ENCODE measurements around the gene CCL3. TPM values are rescaled to one million over a fixed set of nuclear protein-coding genes. Genes with fewer than 3 reads are reported as not detected.
"Not testable (repeated sequence)": the region's sequence is repeated elsewhere in the genome, so short reads cannot be mapped to it uniquely, and the experiment has no call there.

CCL3 gene
- total RNA-seq, 2 experiments from 2014 or later, result 230 to 253 TPM

GRCh38 chr17:36086791-36087190, 3.2 kb downstream of the CCL3 start:
- ChIA-PET CTCF (interaction anchor here (1.1 to 2.4 kb wide), 5 partner anchors 14 to 118 kb away, joined by 3 to 14 read pairs (median 4); no protein-coding TSS in a partner anchor), POLR2A (interaction anchor here (0.6 to 2.1 kb wide), 4 partner anchors 12 to 143 kb away, joined by 3 to 7 read pairs (median 3); no protein-coding TSS in a partner anchor)
- ATAC-seq, result no peak
- Mint-ChIP-seq H3K27ac (no peak overlapping the region), H3K27me3 (no peaks in the 10 kb centered on the region), H3K9me3 (no peaks in the 10 kb centered on the region), H3K4me1 (ENCODE audit: low read depth) (peaks cover 73% of the 10 kb centered on the region), H3K4me3 (no peak overlapping the region), H3K36me3 (ENCODE audit: low read depth) (peaks cover 7% of the 10 kb centered on the region)
- DNase-seq, result no peak
- intact Hi-C loops (cut with micrococcal nuclease), result no loop called here
- no peak for TF ChIP-seq CTCF (IDR thresholded peaks at IDR 0.05)

- ATAC-seq, result no peak
- no peaks in the 10 kb centered on the region for H3K9me3 Mint-ChIP-seq
- peaks cover 70% of the 10 kb centered on the region for H3K4me1 Mint-ChIP-seq (ENCODE audit: low read depth)
- CTCF ChIA-PET, result interaction anchor here (1.1 to 2.4 kb wide), 6 partner anchors 10 to 117 kb away, joined by 3 to 14 read pairs (median 4); no protein-coding TSS in a partner anchor
- DNase-seq, result no peak
- POLR2A ChIA-PET, result interaction anchor here (0.6 to 2.1 kb wide), 6 partner anchors 11 to 44 kb away, joined by 3 to 7 read pairs (median 3); no protein-coding TSS in a partner anchor
- H3K27me3 Mint-ChIP-seq, result no peaks in the 10 kb centered on the region
- intact Hi-C loops (cut with micrococcal nuclease), result no loop called here
- H3K27ac Mint-ChIP-seq, result peak overlapping the region; percentile 31
- peaks cover 7% of the 10 kb centered on the region for H3K36me3 Mint-ChIP-seq (ENCODE audit: low read depth)
- peak overlapping the region; percentile 35 for H3K4me3 Mint-ChIP-seq
- no peak for TF ChIP-seq CTCF (IDR thresholded peaks at IDR 0.05)
These were observed 4.2 kb downstream of the CCL3 start for GRCh38 chr17:36085765-36086164.

GRCh38 chr17:36083691-36084090, 6.3 kb downstream of the CCL3 start:
- H3K36me3 Mint-ChIP-seq (ENCODE audit: low read depth); H3K27me3 Mint-ChIP-seq; ATAC-seq; DNase-seq; CTCF ChIA-PET; H3K9me3 Mint-ChIP-seq; H3K4me3 Mint-ChIP-seq; intact Hi-C loops (cut with micrococcal nuclease): not testable (repeated sequence)
- H3K4me1 Mint-ChIP-seq (ENCODE audit: low read depth), result peaks cover 49% of the 10 kb centered on the region
- POLR2A ChIA-PET, result interaction anchor here (1.2 kb wide), 1 partner anchor 9 kb away, joined by 3 read pairs; no protein-coding TSS in a partner anchor
- peak overlapping the region; percentile 39 for H3K27ac Mint-ChIP-seq

GRCh38 chr17:36082482-36083120, 7.3 kb downstream of the CCL3 start:
- H3K36me3 Mint-ChIP-seq (ENCODE audit: low read depth); H3K9me3 Mint-ChIP-seq; H3K27me3 Mint-ChIP-seq; intact Hi-C loops (cut with micrococcal nuclease): not testable (repeated sequence)
- Mint-ChIP-seq H3K4me1 (ENCODE audit: low read depth) (peaks cover 47% of the 10 kb centered on the region), H3K4me3 (peak overlapping the region; percentile 52), H3K27ac (peak overlapping the region; percentile 89)
- ATAC-seq (peak; percentile 82), DNase-seq (peak; percentile 86)
- POLR2A ChIA-PET, result interaction anchor here (1.2 to 2.7 kb wide), 2 partner anchors 8 to 10 kb away, joined by 3 to 10 read pairs; no protein-coding TSS in a partner anchor
- CTCF ChIA-PET, result interaction anchor here (0.8 to 1.6 kb wide), 2 partner anchors 9 to 113 kb away, joined by 4 to 15 read pairs; no protein-coding TSS in a partner anchor

GRCh38 chr17:36081681-36082471, 8.1 kb downstream of the CCL3 start:
- H3K36me3 Mint-ChIP-seq (ENCODE audit: low read depth); H3K27me3 Mint-ChIP-seq; intact Hi-C loops (cut with micrococcal nuclease); H3K9me3 Mint-ChIP-seq: not testable (repeated sequence)
- Mint-ChIP-seq H3K4me1 (ENCODE audit: low read depth) (peaks cover 47% of the 10 kb centered on the region), H3K4me3 (peak overlapping the region; percentile 52), H3K27ac (peak overlapping the region; percentile 89)
- ATAC-seq (peak; percentile 41), DNase-seq (peak; percentile 45)
- CTCF ChIA-PET, result interaction anchor here (1.0 to 1.6 kb wide), 2 partner anchors 9 kb away, joined by 4 to 15 read pairs; no protein-coding TSS in a partner anchor
- POLR2A ChIA-PET, result interaction anchor here (2.7 kb wide), 1 partner anchor 9 kb away, joined by 10 read pairs; no protein-coding TSS in a partner anchor

GRCh38 chr17:36074365-36074764, 15.6 kb downstream of the CCL3 start:
- DNase-seq (no peak), ATAC-seq (peak; percentile 65)
- peaks cover 47% of the 10 kb centered on the region for H3K4me1 Mint-ChIP-seq (ENCODE audit: low read depth)
- peaks cover 2% of the 10 kb centered on the region for H3K27me3 Mint-ChIP-seq
- ChIA-PET POLR2A (interaction anchor here (0.6 to 4.6 kb wide), 5 partner anchors 9 to 18 kb away, joined by 3 to 21 read pairs (median 3); partner anchors contain the start of gene CCL3), CTCF (interaction anchor here (0.7 to 10.2 kb wide), 19 partner anchors 8 to 108 kb away, joined by 3 to 85 read pairs (median 14); partner anchors contain the start of genes CCL16, CCL23 and CCL3)
- peaks cover 4% of the 10 kb centered on the region for H3K9me3 Mint-ChIP-seq
- TF ChIP-seq CTCF (IDR thresholded peaks at IDR 0.05), result no peak
- peak overlapping the region; percentile 75 for H3K27ac Mint-ChIP-seq
- intact Hi-C loops (cut with micrococcal nuclease), result loop anchor here (5.0 kb wide), 1 partner anchor 102 kb away; no protein-coding TSS in a partner anchor
- peak overlapping the region; percentile 46 for H3K4me3 Mint-ChIP-seq
- H3K36me3 Mint-ChIP-seq (ENCODE audit: low read depth), result peaks cover 5% of the 10 kb centered on the region
